ENCODE results near the gene TRIO. TPM values are rescaled to one million over a fixed set of nuclear protein-coding genes. Genes with fewer than 3 reads are reported as not detected.

TRIO gene
- total RNA-seq, 1 experiment from 2014 or later = 211 TPM

GRCh38 chr5:14188778-14189177 lies 45.6 kb downstream of the TRIO start:
- TF ChIP-seq EZH2 (IDR thresholded peaks at IDR 0.05; ENCODE audit: low read length, unreplicated experiment) (no peak), EZH2phosphoT487 (IDR thresholded peaks at IDR 0.05; ENCODE audit: borderline replicate concordance, low read length) (no peak)
- no peak overlapping the region for H2AFZ ChIP-seq (ENCODE audit: low read length)
- peak overlapping the region; percentile 79 for H3K4me2 ChIP-seq (ENCODE audit: low read length)
- H3K4me1 ChIP-seq (ENCODE audit: insufficient read depth, low read length) = peaks cover 97% of the 10 kb centered on the region
- POLR2A ChIA-PET (ENCODE audit: unreplicated experiment) = no interaction called here
- ATAC-seq (no peak), DNase-seq (no peak)
- no peak overlapping the region for H3K4me3 ChIP-seq (ENCODE audit: low read length)
- H3K9ac ChIP-seq (ENCODE audit: low read length) = peak overlapping the region; percentile 41
- intact Hi-C loops (cut with micrococcal nuclease) = loop anchor here (5.0 kb wide), 1 partner anchor 81 kb away; no protein-coding TSS in a partner anchor
- no peaks in the 10 kb centered on the region for H3K9me2 ChIP-seq (replicated peaks; ENCODE audit: low read length)
- no peaks in the 10 kb centered on the region for H4K20me1 ChIP-seq (ENCODE audit: low read length)
- BruUV-seq (replicated peaks) = no TSS peak
- no peaks in the 10 kb centered on the region for H3K36me3 ChIP-seq (ENCODE audit: low read depth, low read length)
- CTCF ChIA-PET = interaction anchor here (0.5 kb wide), 1 partner anchor 8 kb away, joined by 5 read pairs; no protein-coding TSS in a partner anchor
- peaks cover 95% of the 10 kb centered on the region for H3K79me2 ChIP-seq (ENCODE audit: low read length)
- H3K27ac ChIP-seq (ENCODE audit: low read length) = peak overlapping the region; percentile 94
- H3F3A ChIP-seq (ENCODE audit: low read length, unreplicated experiment) = peaks cover 33% of the 10 kb centered on the region
- H3K27me3 ChIP-seq (ENCODE audit: low read length) = no peaks in the 10 kb centered on the region
- H3K9me3 ChIP-seq (ENCODE audit: low read length) = no peaks in the 10 kb centered on the region

GRCh38 chr5:14189680-14190079 lies 46.5 kb downstream of the TRIO start:
- peaks cover 24% of the 10 kb centered on the region for H3F3A ChIP-seq (ENCODE audit: low read length, unreplicated experiment)
- no peak for TF ChIP-seq CTCF (conservative IDR thresholded peaks at IDR 0.05; ENCODE audit: low read depth, low read length)
- no peak for TF ChIP-seq EZH2phosphoT487 (IDR thresholded peaks at IDR 0.05; ENCODE audit: borderline replicate concordance, low read length)
- no peak for TF ChIP-seq EZH2 (IDR thresholded peaks at IDR 0.05; ENCODE audit: low read length, unreplicated experiment)
- H3K4me2 ChIP-seq (ENCODE audit: low read length) = peak overlapping the region; percentile 58
- H3K27ac ChIP-seq (ENCODE audit: low read length) = peak overlapping the region; percentile 94
- H3K4me3 ChIP-seq (ENCODE audit: low read length) = peak overlapping the region; percentile 17; the same call in 1 of the 2 replicates
- CTCF ChIA-PET = interaction anchor here (0.5 kb wide), 1 partner anchor 9 kb away, joined by 5 read pairs; no protein-coding TSS in a partner anchor
- H3K9me2 ChIP-seq (replicated peaks; ENCODE audit: low read length) = no peaks in the 10 kb centered on the region
- intact Hi-C loops (cut with micrococcal nuclease) = loop anchor here (1.0 to 5.0 kb wide), 5 partner anchors 33 to 150 kb away; no protein-coding TSS in a partner anchor
- peaks cover 95% of the 10 kb centered on the region for H3K79me2 ChIP-seq (ENCODE audit: low read length)
- H4K20me1 ChIP-seq (ENCODE audit: low read length) = no peaks in the 10 kb centered on the region
- no peak overlapping the region for H2AFZ ChIP-seq (ENCODE audit: low read length)
- H3K4me1 ChIP-seq (ENCODE audit: insufficient read depth, low read length) = peaks cover 91% of the 10 kb centered on the region
- BruUV-seq (replicated peaks) = no TSS peak
- POLR2A ChIA-PET (ENCODE audit: unreplicated experiment) = interaction anchor here (0.6 to 1.4 kb wide), 2 partner anchors 11 to 44 kb away, joined by 5 to 6 read pairs; no protein-coding TSS in a partner anchor
- H3K36me3 ChIP-seq (ENCODE audit: low read depth, low read length) = peaks cover 5% of the 10 kb centered on the region; the same call in 1 of the 2 replicates
- H3K27me3 ChIP-seq (ENCODE audit: low read length) = no peaks in the 10 kb centered on the region
- ATAC-seq = no peak
- H3K9ac ChIP-seq (ENCODE audit: low read length) = peak overlapping the region; percentile 41
- DNase-seq = no peak
- H3K9me3 ChIP-seq (ENCODE audit: low read length) = no peaks in the 10 kb centered on the region

- Histone ChIP-seq H2AFZ (ENCODE audit: low read length) (no peak overlapping the region), H3K79me2 (ENCODE audit: low read length) (peaks cover 95% of the 10 kb centered on the region), H3K9me3 (ENCODE audit: low read length) (no peaks in the 10 kb centered on the region), H4K20me1 (ENCODE audit: low read length) (no peaks in the 10 kb centered on the region), H3K4me1 (ENCODE audit: insufficient read depth, low read length) (peaks cover 83% of the 10 kb centered on the region), H3K4me3 (ENCODE audit: low read length) (peak overlapping the region; percentile 47), H3K9me2 (replicated peaks; ENCODE audit: low read length) (no peaks in the 10 kb centered on the region), H3F3A (ENCODE audit: low read length, unreplicated experiment) (peaks cover 22% of the 10 kb centered on the region), H3K36me3 (ENCODE audit: low read depth, low read length) (peaks cover 5% of the 10 kb centered on the region; the same call in 1 of the 2 replicates), H3K27me3 (ENCODE audit: low read length) (no peaks in the 10 kb centered on the region), H3K9ac (ENCODE audit: low read length) (peak overlapping the region; percentile 45), H3K27ac (ENCODE audit: low read length) (peak overlapping the region; percentile 94), H3K4me2 (ENCODE audit: low read length) (peak overlapping the region; percentile 70)
- TF ChIP-seq EZH2phosphoT487 (IDR thresholded peaks at IDR 0.05; ENCODE audit: borderline replicate concordance, low read length) (no peak), EZH2 (IDR thresholded peaks at IDR 0.05; ENCODE audit: low read length, unreplicated experiment) (no peak), CTCF (conservative IDR thresholded peaks at IDR 0.05; ENCODE audit: low read depth, low read length) (no peak)
- intact Hi-C loops (cut with micrococcal nuclease) = loop anchor here (1.0 to 2.0 kb wide), 4 partner anchors 34 to 151 kb away; no protein-coding TSS in a partner anchor
- ATAC-seq (peak; percentile 84), DNase-seq (peak; percentile 99)
- ChIA-PET CTCF (no interaction called here), POLR2A (ENCODE audit: unreplicated experiment) (interaction anchor here (0.6 to 1.4 kb wide), 3 partner anchors 11 to 765 kb away, joined by 4 to 6 read pairs (median 5); no protein-coding TSS in a partner anchor)
- TSS peak; percentile 39 for BruUV-seq (replicated peaks)
Observed at GRCh38 chr5:14190194-14191164, 47.3 kb downstream of the TRIO start.
